Measurements from ENCODE around the gene ZFYVE21.

The ZFYVE21 gene

DNA sequence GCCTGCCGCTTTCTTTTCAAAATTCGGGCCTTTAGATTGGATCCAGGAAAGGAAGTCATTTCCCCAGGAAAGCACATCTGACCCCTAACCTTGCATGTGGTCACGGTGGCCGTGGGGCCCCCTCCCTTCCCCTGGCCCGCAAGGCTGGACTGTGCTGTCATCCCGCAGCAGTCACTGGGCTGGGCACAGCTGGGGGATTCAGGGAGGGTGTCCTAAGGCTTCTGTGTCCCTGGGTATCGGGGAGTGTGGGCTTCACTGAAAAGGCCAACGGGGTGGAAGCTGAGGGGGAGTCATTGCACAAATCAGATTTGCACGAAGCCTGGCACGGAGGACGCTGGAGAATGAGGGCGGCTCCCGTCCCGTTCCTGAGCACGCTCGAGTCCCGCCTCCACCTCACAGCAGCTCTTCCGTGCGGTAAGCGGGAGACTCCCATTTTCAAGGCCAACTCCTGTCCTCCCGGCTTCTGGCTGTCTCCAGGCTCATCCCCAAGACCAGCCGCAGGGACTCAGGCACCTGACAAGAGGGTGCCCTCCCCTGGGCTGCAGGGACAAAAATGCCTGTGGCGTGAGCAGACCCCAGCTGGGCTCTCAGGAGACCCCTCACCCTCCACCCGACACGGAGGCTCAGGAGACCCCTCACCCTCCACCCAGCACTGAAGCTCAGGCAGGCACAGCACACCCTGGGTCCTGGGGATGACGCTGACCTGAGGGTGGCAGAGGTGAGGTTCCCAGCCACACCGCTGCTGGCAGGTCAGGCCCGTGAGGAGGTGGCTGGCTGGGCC, 9.9 kb upstream of the ZFYVE21 start:
- no peak for DNase-seq (ENCODE audit: low read depth)

DNA sequence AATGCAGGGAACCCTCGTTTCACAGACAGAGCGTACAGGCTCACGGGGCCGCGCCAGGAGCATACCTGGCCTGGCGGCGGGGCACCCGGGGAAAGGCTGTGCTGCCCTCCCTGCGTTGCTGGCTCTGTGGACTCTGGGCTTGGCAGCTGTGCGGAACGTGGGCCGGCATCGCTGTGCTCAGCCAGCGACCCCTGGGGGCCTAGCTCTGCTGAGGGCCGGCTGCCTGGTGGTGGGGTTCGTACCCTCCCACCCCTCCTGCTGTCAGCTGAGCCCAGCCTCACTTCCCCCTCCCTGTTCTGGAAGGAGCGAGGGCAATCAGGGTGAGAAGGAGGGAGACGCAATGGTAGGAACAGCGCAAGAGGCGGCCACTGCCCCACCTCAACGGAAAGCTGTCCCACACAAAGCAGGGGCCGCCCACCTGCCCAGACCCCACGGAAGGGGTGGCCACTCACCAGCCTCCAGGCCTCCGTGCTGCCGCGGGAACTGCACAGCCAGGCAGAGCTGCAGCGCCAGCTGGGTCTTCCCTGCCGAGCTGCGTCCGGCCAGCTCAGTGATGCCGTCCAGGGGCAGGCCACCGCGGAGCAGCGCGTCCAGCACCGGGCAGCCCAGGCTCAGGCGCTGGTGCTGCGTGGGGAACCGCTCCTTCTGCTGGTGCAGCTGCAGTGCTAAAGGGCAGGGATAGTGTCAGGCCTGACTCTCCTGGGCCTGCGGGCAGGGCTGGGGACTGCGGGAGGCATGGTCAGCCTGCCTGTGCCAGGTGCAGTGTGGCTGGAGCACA, 8.9 kb upstream of the ZFYVE21 start:
- no peak for DNase-seq (ENCODE audit: low read depth)

DNA sequence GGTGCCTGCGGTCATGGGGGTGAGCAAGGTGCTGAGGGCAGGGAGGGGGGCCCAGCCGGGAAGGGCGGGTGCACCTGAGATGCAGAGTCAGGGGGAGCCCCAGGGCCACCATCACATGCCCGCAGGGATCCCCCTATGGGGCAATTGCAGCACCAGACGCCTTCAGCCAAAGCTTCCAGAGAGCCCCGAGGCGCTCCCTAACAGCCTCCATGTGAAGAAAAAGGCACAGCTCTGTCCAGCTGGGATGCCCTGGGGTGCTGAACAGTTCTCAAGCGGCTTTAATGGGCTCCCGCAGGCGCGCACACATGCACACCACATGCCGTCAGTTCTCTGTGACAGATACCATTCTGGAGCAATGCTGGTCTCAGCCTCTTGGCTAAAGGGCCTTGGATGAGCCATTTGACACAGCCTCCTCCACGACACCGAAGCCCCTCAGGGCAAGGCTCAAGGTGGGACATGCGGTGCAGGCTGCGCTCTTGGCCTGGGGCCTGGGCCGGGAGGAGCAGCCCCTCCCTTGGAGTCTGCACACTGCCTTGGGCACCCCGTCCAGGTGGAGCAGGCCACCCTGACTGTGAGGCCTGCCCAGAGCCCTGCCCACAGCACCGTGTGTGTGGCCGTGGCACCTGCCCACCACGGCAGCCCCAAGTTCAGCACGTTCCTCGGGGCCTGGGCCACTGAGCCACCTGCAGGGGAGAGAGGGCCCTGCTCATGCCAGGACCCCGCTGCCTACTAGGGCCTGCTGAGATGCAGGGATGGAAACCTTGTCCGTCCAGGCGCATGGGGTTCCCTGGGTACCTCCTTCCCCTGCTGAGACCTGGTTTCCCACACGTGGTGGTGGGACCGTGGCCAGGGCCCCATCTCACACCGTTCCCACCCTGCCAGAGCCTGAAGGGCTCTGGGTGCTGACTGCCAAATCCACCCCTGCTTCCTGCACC, 8.0 kb upstream of the ZFYVE21 start:
- no peak for DNase-seq (ENCODE audit: low read depth)

DNA sequence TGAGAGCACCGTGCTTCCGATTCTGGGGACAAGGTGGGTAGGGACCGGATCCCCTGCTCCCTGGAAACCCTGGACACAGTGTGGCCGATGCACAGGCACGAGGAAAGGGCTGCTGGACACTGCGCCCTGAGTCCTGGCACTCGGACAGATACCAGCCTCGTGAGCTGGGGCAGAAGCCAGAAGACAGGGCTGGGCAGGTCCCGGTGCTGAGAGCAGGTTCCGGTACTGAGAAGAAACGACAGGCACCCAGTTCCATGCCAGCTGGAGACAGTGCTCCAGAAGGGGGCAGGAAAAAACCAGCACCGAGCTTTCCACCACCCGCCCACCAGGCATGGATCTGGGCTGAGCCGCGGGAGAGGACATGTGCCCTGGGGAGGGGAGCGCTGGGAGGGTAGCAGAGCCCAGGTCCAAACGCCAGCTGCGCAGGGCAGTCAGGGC, 6.8 kb upstream of the ZFYVE21 start:
- DNase-seq (ENCODE audit: low read depth): no peak

DNA sequence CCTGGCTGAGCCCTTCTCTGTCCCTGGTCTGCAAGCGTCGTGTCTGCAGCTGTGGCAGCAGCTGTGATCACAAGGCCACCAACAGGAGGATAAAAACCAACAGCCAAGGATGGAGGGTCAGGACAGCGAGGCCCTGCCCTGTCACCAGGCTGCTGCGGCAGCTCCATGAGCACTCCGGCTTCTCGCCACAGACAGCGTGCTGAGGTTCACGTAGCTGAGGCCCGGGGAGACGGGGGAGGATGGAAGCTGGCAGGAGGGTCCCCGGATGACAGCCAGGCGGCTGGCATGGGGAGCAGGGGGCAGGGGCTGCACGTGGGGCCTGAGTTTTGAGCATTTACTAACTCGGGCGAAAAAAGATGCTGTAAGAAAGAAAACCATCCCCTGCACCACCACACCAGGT, 5.8 kb upstream of the ZFYVE21 start:
- DNase-seq (ENCODE audit: low read depth): no peak

DNA sequence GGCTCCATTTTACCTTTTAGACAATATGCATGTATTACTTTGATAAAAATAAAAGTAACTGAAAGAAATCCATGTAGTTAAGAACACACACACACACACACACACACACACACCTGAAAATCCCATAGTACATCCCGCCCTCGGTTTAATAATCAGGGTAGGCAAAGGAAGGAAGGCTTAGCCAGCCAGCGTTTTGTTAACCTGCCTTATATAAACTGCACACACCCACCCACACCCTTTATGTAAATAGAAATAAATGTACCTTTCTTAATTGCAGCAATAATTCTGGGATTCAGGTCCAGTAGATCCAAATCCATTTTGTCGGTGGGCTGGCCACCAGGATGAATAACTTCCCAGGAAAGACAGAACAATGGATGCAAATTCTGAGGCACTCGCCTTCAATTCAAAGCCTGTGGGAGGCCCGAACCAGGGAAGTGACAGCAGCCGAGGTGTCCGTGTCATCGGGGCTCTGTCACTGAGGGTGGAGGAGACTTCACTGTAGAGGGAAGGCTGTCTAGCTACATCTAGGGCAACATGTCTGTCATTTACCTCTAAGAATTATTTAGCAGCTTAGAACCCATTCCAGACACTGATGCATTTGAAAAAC, 4.7 kb upstream of the ZFYVE21 start:
- DNase-seq (ENCODE audit: low read depth): no peak

DNA sequence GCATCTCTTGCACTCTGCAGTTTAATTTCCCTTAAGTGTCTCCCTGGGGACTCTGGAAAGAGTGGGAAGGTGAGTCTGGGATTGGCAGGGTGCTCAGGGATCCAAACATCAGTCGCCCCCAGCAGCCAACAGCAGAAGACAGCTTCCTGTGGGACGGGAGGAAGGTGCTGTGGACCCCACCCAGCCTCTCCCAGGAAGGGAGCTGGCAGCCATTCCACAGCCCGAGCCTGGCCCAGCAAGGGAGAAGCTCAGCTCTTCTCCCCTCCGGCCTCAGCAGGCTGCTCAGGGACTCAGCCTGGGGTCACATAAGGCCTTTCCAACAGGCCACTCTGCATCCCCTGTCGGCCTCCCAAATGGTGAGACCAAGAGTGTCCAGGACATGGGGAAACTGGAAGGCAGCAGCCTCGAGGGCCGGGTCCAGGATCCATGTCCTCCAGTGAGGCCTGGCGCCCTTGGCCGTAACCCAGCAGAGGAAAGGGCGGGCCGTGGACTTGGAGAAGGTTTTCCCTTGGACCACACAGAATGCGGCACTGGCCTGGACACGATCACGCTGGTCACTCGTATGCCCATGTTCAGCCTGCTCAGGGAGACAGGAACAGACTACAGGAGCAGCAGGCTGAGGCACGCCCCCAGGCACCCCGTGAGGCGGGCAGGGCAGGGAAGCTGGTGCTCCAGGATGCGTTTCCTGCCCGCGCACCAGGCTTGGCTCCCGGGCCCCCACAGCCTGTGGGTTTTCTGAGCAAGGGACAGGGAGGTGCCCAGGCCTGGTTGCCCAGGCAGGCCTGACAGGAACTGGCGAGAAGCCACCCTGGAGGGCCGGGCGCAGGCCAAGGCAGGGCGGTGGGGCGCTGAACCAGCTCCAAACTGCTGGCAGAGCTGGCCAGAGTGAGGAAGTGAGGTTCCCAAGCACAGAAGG, 3.8 kb upstream of the ZFYVE21 start:
- DNase-seq (ENCODE audit: low read depth): no peak

DNA sequence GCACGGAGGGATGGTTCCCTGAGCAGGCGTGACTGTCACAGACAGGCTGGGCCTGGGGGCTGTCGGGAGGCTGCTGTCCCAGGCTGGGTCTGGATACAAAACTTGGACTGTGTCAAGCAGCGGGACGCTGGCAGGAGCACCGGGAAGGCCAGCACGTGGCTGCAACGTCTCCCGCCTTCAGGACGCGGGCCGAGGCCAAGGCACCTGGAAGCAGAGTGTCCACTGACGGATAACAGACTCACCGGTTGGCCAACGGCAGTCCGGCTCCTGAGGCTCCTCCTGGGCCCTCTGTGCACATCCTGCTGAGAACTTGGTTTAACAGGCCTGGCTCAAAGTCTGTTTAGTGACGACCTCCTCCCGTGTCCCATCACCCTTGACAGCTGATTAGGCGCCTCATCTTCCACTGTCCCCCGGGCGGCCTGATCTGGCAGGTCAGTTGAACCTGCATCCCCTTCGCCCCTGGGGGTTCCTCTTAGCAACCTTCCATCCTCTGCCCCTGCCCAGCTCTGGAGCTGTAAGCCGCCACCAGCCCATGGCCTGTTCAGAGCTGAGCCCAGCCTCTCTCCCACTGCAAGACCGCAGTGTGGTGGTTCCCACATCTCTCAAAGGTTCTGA, 2.9 kb upstream of the ZFYVE21 start:
- no peak for DNase-seq (ENCODE audit: low read depth)

DNA sequence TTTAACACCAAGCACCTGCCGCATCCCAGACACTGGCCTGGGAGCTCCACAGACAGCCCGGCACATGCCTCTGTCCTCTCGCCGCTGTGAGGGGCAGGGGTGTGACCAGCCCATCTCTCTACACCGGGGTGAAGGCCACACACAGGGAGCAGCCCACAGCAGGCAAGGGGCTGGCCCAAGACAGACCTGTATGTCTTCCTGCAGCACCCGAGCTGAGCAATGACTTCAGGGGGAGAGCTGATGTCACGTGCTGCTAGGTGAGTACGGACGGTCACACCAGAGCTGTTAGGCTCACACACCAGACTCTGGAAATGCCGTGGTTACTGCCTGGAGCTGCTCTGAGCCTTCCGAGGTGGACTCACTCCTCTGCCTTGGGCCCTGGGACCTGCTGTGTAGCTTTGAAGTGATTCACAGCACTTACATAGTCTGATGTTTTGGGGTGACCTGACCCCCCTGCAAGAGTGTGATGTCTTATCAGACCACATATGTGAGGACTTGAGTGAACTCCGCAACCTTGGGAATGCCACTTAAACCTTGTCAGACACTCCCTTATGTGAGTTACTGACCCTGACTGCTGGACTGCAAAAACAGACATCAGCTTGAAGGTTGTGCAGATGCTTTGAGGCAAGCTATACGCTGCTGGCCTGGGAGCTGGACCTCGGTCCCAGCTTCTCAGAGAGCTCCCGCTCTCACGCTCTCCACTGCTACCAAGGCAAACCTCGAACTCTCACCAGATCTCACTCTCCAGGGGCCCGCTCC, 2.1 kb upstream of the ZFYVE21 start:
- DNase-seq (ENCODE audit: low read depth): no peak

DNA sequence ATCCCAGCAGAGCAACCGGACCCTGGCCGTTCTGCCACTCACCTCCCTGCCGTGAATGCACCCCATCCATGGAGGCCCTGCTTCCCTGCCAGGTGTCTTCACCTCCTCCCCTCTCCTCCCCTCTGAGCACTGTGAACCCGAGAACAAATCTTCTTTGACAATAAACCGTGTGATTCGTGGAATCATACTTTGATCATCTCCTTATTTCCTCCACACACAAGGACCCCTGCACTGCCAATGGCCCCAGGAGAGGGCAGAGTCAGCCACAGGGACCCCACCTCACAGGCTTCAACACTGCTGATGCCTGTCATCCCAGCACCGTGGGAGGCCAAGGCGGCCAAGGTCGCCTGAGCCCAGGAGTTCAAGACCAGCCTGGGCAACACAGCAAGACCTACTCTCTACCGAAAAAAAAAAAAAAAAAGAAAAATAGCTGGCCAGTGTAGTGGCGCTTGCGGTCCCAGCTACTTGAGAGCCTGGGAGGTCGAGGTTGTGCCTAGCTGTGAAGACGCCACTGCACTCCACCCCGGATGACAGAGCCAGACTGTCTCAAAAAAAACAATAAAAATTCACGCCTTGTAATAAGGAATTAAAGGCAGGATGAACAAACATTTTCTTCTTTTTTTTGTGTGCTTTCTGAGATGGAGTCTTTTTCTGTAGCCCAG, 1.4 kb upstream of the ZFYVE21 start:
- no peak for DNase-seq (ENCODE audit: low read depth)

DNA sequence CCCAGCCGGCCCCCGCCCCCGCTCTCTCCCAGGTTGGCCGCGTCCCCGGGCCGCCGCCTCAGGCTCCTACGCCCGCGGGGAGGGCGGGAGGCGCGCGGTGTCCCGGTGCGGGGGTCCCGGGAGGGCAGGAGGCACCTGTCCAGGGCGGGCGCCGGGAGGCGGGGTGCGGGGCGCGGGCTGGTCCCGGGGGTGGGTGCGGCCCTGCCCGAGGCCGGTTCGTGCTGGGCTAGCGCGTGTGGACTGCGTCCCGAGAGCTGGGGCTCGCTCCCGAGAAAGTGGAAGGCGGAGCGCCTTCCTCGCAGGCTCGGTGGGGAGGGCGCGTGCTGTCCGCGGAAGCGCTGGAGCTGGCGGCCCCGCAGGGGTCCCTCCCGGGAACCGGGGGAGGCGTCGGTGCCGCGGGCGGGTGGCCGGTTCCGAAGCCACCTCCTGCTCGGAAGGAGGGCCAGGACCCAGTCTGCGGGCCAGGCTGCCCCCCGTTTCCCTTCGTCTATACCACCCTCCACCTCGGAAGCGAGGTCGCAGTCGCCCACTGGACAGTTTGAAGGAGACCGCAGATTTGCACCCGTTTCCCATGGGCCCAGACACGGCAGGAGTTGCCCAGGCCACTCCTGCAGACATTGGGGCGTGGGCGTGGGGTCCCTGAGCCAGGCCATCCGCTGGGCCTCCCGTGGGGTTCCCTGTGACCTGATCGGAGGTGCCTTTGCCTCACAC, 636 bp downstream of the ZFYVE21 start:
- DNase-seq (ENCODE audit: low read depth): no peak

DNA sequence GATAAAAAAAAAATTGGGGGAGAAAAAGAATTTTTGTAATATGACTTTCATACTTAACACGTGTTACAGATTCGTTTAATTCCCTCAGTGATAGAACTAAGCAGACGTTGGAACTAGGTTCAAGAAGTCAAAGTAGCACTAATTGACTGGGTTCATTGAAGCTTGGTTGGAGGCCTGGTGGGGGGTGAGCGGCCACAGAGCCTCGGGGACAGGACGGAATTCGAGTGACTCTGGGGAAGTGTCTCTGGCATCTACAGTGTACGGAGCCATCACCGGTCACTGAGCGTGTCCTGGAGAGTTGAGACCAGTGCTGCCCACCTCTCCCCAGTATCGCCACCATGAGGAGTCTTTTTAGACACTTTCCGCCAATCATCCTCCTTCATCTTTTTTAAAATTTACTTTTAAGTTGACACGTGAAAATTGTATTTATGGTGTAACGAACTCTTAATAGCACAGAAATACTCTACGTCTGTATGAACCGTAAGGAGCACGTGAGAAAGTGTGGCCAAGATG, 1.3 kb downstream of the ZFYVE21 start:
- DNase-seq (ENCODE audit: low read depth): no peak

DNA sequence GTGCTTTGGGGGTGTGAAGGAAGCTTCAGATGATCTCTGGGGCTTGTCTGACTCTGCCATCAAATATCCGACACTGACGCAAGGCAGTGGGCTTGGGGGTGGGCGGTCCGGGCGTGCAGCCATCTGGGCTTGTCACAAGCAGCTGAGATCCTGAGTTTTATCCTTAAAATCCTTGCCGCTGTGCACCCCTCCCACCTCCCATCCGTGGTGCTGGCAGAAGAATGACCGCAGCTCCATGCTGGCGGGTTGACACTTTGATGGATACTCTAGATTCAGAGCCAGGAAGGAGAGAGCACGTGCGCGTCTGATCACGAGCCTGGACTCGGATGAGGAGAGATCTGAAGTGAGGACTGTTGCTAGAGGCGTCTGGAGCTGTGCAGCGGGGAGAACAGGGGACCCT, 3.0 kb downstream of the ZFYVE21 start:
- no peak for DNase-seq (ENCODE audit: low read depth)

DNA sequence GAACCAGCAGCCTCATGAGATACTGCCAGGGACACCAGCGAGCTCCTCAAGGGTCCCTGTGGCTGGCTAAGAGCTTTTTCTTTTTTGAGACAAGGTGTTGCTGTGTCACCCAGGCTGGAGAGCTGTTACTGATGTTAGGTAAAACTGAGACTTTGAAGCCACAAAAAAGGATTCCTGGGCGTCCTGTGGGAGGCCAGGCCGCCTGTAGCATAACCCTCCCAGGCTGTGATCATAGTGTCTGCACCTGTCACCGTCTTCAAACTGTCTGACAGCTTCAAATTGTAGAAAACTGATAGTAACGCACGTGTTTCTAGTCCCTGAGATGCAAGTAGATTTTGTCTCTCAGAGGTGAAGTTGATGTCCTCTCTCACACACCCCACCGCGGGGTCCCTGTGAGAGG, 4.1 kb downstream of the ZFYVE21 start:
- no peak for DNase-seq (ENCODE audit: low read depth)

DNA sequence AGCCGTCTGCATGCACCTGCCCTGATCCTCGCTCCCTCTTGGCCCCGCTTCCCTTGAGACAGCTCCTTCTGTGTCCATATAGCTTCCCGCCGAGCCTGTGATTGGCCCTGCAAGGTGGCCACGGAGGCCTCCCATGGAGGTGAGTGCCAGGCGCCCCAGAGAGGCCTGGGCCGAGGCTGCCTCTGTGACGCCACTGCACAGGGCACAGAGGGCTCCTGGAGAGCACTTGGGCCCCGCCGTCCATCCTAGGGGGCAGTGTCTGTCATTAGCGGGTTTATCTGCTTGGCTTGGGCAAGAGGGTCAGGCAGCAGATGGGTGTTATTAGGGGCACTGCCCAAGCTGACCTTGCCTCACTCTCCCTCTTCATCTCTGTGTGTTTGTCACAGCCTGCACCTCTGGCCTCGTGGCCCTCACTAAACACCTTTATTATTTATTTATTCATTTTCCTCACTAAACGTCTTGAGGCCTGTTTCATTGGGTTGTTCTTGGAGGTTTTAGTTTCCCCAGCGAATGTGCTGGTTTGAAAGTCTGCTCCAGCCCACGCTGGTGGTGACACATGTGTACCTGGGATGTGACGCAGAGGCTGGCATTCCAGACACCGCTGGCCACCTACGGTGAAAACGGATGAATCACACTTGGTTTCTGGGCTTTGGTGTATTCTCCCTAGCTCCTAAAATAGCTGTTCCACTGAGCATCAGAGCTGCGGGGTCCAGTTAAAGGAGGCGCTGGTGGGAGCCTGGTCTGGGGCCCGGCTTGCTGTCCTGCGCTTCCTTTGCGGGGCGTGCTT, 5.9 kb downstream of the ZFYVE21 start:
- no peak for DNase-seq (ENCODE audit: low read depth)

DNA sequence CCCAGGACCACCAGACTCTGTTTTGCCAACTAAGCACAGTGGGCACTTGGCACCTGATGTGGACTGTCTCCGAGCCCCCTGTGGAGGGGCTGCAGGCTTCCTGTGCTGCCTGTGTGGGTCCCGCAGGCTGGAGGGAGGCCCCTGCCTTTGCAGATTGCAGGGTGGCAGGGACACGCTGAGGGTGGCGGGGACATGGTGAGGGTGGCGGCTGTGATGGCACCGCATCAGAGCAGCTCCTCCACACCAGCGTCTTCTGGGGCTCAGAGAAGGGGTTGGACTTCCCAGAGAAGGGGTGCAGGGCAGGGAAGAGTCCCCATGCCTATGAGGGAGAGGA, 8.1 kb downstream of the ZFYVE21 start:
- DNase-seq (ENCODE audit: low read depth): no peak

DNA sequence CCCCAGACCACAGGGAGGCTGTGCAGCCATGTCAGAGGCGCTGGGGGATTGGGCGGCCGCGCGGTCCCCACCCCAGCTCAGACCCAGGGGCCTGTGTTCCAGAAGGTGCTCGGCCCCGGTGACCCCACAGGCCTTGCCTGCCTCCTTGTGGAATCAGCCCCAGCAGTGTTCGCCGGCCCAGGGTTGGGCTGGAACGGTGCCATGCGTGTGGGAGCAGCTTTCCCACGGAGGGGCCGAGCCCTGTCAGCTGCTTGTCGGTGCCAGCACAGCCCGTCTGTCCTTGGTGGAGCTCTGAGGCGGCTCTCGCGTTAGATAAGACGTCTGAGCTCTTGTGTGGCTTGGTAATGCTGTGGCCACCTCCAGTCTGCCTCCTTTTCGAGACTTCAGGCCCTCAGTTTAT, 8.5 kb downstream of the ZFYVE21 start:
- no peak for DNase-seq (ENCODE audit: low read depth)
